Type B pancreatic cell (in vitro differentiated cells): Measurements from ENCODE around the gene GLI2. TPM values are rescaled to one million over a fixed set of nuclear protein-coding genes. Genes with fewer than 3 reads are reported as not detected.
A peak's percentile ranks its signal among the peaks of the same experiment; 100 is the strongest.

Experiments
- DNase-seq: peaks from one replicate; pipeline ENCODE4 v3.0.0; 2021; ENCODE audit warnings: mixed read lengths; ENCODE audit not compliant: unreplicated experiment; ENCODE audit errors: extremely low spot score
- H3K27ac Mint-ChIP-seq: 2 replicates; pipeline ENCODE4 v1.8.0; 2021; ENCODE audit warnings: mild to moderate bottlenecking, mixed read lengths
- H3K27me3 Mint-ChIP-seq: 2 replicates; pipeline ENCODE4 v1.8.0; 2021; ENCODE audit warnings: mixed read lengths
- H3K36me3 Mint-ChIP-seq: 2 replicates; pipeline ENCODE4 v1.8.0; 2021; ENCODE audit warnings: mixed read lengths
- H3K4me1 Mint-ChIP-seq: one replicate; pipeline ENCODE4 v1.8.0; 2021; ENCODE audit warnings: mixed read lengths; ENCODE audit not compliant: unreplicated experiment
- H3K4me3 Mint-ChIP-seq: 2 replicates; pipeline ENCODE4 v1.8.0; 2021; ENCODE audit warnings: mild to moderate bottlenecking, mixed read lengths
- H3K9me3 Mint-ChIP-seq: 2 replicates; pipeline ENCODE4 v1.8.0; 2021; ENCODE audit warnings: mixed read lengths
- CTCF ChIP-seq: fragments of 200-600 bp; sonication (generic); conservative IDR thresholded peaks from 2 replicates; pipeline ENCODE4 v1.5.0; 2021; ENCODE audit warnings: antibody characterized with exemption, mild to moderate bottlenecking
- total RNA-seq: library from RNA; stranded (reverse); gene quantifications from 2 replicates; pipeline ENCODE4 v1.2.1, GENCODE V29; 2021; ENCODE audit warnings: low replicate concordance

The GLI2 gene
- total RNA-seq, 1 donor from 2014 or later: 28.6 TPM

DNA sequence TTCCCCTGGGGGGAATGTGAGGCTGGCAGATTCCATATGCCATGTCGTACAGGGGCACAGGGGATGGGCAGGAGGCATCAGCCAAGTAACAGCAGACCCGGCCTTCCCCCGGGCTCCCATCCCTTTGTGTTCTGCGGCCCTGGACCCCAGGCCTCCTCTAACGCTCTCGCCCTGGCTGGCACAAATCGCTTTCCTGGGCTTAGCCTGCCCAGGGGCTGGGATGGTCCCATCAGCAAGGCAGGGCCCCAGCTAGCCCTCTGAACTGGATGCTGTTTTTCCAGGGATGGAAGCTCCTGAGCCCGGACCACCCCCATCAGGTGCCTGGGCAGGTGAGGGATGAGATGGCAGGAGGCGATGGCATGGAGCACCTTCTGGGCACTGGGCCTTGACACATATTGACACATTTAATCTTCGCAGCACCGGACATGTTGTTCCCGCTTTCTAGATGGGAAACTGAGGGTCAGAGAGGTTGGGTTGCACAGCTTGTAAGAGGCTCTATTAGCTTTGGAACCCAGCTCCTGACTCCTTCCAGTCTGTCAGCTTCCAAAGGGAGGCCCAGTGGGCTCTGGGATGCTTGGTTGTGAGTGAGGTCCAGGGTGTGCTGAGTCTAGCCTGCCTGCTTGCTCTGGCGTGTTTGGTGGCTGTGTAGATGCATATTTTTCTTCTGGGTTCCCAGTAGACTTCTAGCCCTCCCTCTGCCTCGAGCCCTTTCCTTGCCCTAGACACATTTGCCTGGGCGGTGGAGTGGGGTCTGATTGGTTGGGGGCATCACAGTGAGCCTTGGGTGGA, 40.3 kb downstream of the GLI2 start:
- Mint-ChIP-seq H3K36me3 (peaks cover 4% of the 10 kb centered on the region), H3K27me3 (peaks cover 6% of the 10 kb centered on the region), H3K9me3 (no peaks in the 10 kb centered on the region), H3K27ac (peak overlapping the region; percentile 8), H3K4me1 (peaks cover 34% of the 10 kb centered on the region), H3K4me3 (no peak overlapping the region)
- TF ChIP-seq CTCF: no peak
- DNase-seq: no peak

GRCh38 chr2:120776649-120777048, 41.0 kb downstream of the GLI2 start:
- no peak for TF ChIP-seq CTCF
- no peak for DNase-seq
- Mint-ChIP-seq H3K36me3 (peaks cover 4% of the 10 kb centered on the region), H3K4me3 (no peak overlapping the region), H3K4me1 (peaks cover 28% of the 10 kb centered on the region), H3K27ac (no peak overlapping the region), H3K27me3 (peaks cover 6% of the 10 kb centered on the region), H3K9me3 (no peaks in the 10 kb centered on the region)

DNA sequence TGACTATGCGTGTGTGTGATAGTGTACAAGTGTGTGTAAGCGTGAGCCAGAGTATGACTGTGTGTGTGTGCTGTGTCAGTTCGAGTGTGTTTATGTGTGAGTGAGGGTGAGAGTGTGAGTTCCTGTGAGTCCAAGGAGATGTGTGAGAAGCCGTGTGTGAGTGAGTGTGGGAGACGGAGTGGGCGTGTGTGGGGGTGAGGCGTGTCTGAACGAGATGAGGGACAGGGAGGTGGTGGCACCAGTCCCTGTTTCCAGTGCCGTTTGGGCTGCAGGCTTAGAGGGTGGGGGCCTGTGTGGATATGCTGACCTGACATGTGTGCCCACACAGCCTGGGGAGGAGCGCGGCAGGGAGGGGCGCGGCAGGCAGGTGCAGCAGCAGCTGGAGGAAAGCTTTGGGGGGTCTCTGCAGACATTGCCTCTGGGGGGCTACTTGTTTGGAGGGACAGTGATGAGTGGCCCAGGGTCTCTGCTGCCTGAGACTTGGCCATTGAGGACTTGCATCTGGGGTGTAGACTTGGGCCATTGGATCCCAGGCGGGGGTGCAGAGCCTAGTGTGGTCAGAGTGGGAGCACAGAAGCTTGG, 41.6 kb downstream of the GLI2 start:
- H3K36me3 Mint-ChIP-seq: peaks cover 4% of the 10 kb centered on the region
- H3K27ac Mint-ChIP-seq: no peak overlapping the region
- H3K4me3 Mint-ChIP-seq: no peak overlapping the region
- H3K27me3 Mint-ChIP-seq: peaks cover 6% of the 10 kb centered on the region
- no peak for TF ChIP-seq CTCF
- H3K9me3 Mint-ChIP-seq: no peaks in the 10 kb centered on the region
- peaks cover 22% of the 10 kb centered on the region for H3K4me1 Mint-ChIP-seq
- DNase-seq: no peak

- no peak overlapping the region for H3K4me3 Mint-ChIP-seq
- H3K27me3 Mint-ChIP-seq: peaks cover 6% of the 10 kb centered on the region
- H3K4me1 Mint-ChIP-seq: peaks cover 17% of the 10 kb centered on the region
Observed at GRCh38 chr2:120777787-120778186, 42.1 kb downstream of the GLI2 start.

GRCh38 chr2:120778244-120778643, 42.6 kb downstream of the GLI2 start:
- Mint-ChIP-seq H3K27me3 (peaks cover 6% of the 10 kb centered on the region), H3K4me3 (no peak overlapping the region), H3K36me3 (peaks cover 4% of the 10 kb centered on the region), H3K9me3 (no peaks in the 10 kb centered on the region), H3K4me1 (peaks cover 16% of the 10 kb centered on the region), H3K27ac (no peak overlapping the region)
- DNase-seq: no peak
- no peak for TF ChIP-seq CTCF

More at GRCh38 chr2:120777787-120778186, 42.1 kb downstream of the GLI2 start:
- no peak for TF ChIP-seq CTCF
- H3K36me3 Mint-ChIP-seq: peaks cover 4% of the 10 kb centered on the region
- no peaks in the 10 kb centered on the region for H3K9me3 Mint-ChIP-seq
- no peak overlapping the region for H3K27ac Mint-ChIP-seq
- DNase-seq: no peak
